Measurements from ENCODE around the gene GSN.
"Not testable (repeated sequence)": the region's sequence is repeated elsewhere in the genome, so short reads cannot be mapped to it uniquely, and the experiment has no call there.

DNA sequence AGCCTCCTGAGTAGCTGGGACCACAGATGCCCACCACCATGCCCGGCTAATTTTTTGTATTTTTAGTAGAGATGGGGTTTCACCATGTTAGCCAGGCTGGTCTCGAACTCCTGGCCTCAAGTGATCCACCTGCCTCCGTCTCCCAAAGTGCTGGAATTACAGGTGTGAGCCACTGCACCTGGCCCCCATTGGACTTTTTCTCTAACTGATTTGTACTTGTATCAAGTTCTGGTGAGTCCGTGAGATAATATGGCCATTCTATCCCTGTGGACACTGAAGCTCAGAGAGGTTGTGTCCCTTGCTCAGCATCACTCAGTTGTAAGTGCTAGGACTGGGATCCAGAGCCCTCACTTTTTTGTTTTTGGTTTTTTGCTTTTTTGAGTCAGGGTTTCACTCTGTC lies 23.6 kb downstream of the GSN start:
- TF ChIP-seq, protein P1, sequence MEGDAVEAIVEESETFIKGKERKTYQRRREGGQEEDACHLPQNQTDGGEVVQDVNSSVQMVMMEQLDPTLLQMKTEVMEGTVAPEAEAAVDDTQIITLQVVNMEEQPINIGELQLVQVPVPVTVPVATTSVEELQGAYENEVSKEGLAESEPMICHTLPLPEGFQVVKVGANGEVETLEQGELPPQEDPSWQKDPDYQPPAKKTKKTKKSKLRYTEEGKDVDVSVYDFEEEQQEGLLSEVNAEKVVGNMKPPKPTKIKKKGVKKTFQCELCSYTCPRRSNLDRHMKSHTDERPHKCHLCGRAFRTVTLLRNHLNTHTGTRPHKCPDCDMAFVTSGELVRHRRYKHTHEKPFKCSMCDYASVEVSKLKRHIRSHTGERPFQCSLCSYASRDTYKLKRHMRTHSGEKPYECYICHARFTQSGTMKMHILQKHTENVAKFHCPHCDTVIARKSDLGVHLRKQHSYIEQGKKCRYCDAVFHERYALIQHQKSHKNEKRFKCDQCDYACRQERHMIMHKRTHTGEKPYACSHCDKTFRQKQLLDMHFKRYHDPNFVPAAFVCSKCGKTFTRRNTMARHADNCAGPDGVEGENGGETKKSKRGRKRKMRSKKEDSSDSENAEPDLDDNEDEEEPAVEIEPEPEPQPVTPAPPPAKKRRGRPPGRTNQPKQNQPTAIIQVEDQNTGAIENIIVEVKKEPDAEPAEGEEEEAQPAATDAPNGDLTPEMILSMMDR (conservative IDR thresholded peaks at IDR 0.05 in 1 of 2, IDR thresholded peaks at IDR 0.05 in 1 of 2; ENCODE audit: extremely low read depth in 1 of 2, insufficient read depth in 1 of 2, low read depth in 1 of 2, low read length in 2 of 2) = not testable (repeated sequence)
- TF ChIP-seq EZH2 (IDR thresholded peaks at IDR 0.05; ENCODE audit: borderline replicate concordance, low read length) = not testable (repeated sequence)
